Neuronal stem cell (in vitro differentiated cells): ENCODE data around the gene LOC128125822.
"Not testable (repeated sequence)": the region's sequence is repeated elsewhere in the genome, so short reads cannot be mapped to it uniquely, and the experiment has no call there.

ENCODE experiments used
- DNase-seq: peaks from one replicate; pipeline ENCODE4 v3.0.0-alpha.2; 2013; ENCODE audit warnings: low spot score
- H2AFZ ChIP-seq: one replicate; pipeline ENCODE4 v1.6.1; 2013; ENCODE audit warnings: mild to moderate bottlenecking, low read length, inconsistent platforms
- H2AK5ac ChIP-seq: 2 replicates; pipeline ENCODE4 v1.6.1; 2013; ENCODE audit warnings: low read depth, mild to moderate bottlenecking, inconsistent platforms, low read length, moderate library complexity, mixed read lengths
- H2BK120ac ChIP-seq: 2 replicates; pipeline ENCODE4 v1.6.1; 2013; ENCODE audit warnings: low read depth, mild to moderate bottlenecking, inconsistent platforms, low read length, moderate library complexity, mixed read lengths
- H2BK12ac ChIP-seq: one replicate; pipeline ENCODE4 v1.6.1; 2013; ENCODE audit warnings: low read length, inconsistent platforms
- H2BK15ac ChIP-seq: 2 replicates; pipeline ENCODE4 v1.6.1; 2013; ENCODE audit warnings: mild to moderate bottlenecking, low read length, inconsistent platforms, mixed read lengths
- H2BK5ac ChIP-seq: one replicate; pipeline ENCODE4 v1.6.1; 2013; ENCODE audit warnings: inconsistent platforms, mild to moderate bottlenecking, low read length, moderate library complexity
- H3K14ac ChIP-seq: one replicate; pipeline ENCODE4 v1.6.1; 2013; ENCODE audit warnings: low read length, inconsistent platforms
- H3K18ac ChIP-seq: 2 replicates; pipeline ENCODE4 v1.6.1; 2013; ENCODE audit warnings: low read length, inconsistent platforms
- H3K23ac ChIP-seq: 2 replicates; pipeline ENCODE4 v1.6.1; 2013; ENCODE audit warnings: low read depth, mild to moderate bottlenecking, mixed read lengths, low read length, inconsistent platforms; ENCODE audit not compliant: poor library complexity
- H3K27ac ChIP-seq: replicated peaks from 3 replicates; pipeline ENCODE4 v1.5.1; 2013; ENCODE audit warnings: low read length, inconsistent platforms
- H3K27me3 ChIP-seq, 3 experiments: 2 replicates each; pipeline ENCODE4 v1.6.1; 2013; ENCODE audit warnings: low read length in 3 of 3, mild to moderate bottlenecking in 2 of 3, inconsistent platforms in 1 of 3, low read depth in 1 of 3, mixed read lengths in 1 of 3, moderate library complexity in 1 of 3; ENCODE audit not compliant: control insufficient read depth in 3 of 3, insufficient read depth in 3 of 3
- H3K36me3 ChIP-seq, 2 donors: replicated peaks in 1 of 2; 2 replicates each; pipeline ENCODE4 v1.6.1; 2013; ENCODE audit warnings: low read length in 2 of 2; ENCODE audit not compliant: control insufficient read depth in 2 of 2, insufficient read depth in 2 of 2
- H3K4ac ChIP-seq: 2 replicates; pipeline ENCODE4 v1.6.1; 2013; ENCODE audit warnings: inconsistent platforms, mild to moderate bottlenecking, low read length, moderate library complexity
- H3K4me1 ChIP-seq, 2 donors: 1 replicate in 1 of 2; 2 replicates in 1 of 2; pipeline ENCODE4 v1.6.1; 2013; ENCODE audit warnings: low read length in 2 of 2, low read depth in 1 of 2; ENCODE audit not compliant: control insufficient read depth in 2 of 2, insufficient read depth in 1 of 2
- H3K4me2 ChIP-seq: one replicate; pipeline ENCODE4 v1.6.1; 2013; ENCODE audit warnings: mild to moderate bottlenecking, low read length, inconsistent platforms; ENCODE audit not compliant: insufficient read depth, poor library complexity, severe bottlenecking
- H3K4me3 ChIP-seq, 2 donors: 2 replicates each; pipeline ENCODE4 v1.5.1; 2013; ENCODE audit warnings: low read length in 2 of 2, mild to moderate bottlenecking in 2 of 2, inconsistent platforms in 1 of 2, moderate library complexity in 1 of 2
- H3K79me1 ChIP-seq: one replicate; pipeline ENCODE4 v1.6.1; 2013; ENCODE audit warnings: low read depth, mild to moderate bottlenecking, inconsistent platforms, low read length, moderate library complexity
- H3K9ac ChIP-seq: one replicate; pipeline ENCODE4 v1.6.1; 2013; ENCODE audit warnings: mild to moderate bottlenecking, low read depth, low read length, inconsistent platforms; ENCODE audit not compliant: poor library complexity
- H3K9me3 ChIP-seq, 2 donors: replicated peaks in 1 of 2; 2 replicates each; pipeline versions ENCODE3 to v1.6.1; 2013; ENCODE audit warnings: low read length in 2 of 2, mild to moderate bottlenecking in 2 of 2, inconsistent platforms in 1 of 2, low read depth in 1 of 2, mixed read lengths in 1 of 2, moderate library complexity in 1 of 2; ENCODE audit not compliant: control insufficient read depth in 2 of 2, insufficient read depth in 1 of 2
- H4K8ac ChIP-seq: one replicate; pipeline ENCODE4 v1.6.1; 2013; ENCODE audit warnings: low read depth, mild to moderate bottlenecking, inconsistent platforms, low read length, moderate library complexity
- H4K91ac ChIP-seq: one replicate; pipeline ENCODE4 v1.6.1; 2013; ENCODE audit warnings: low read length, low read depth, mild to moderate bottlenecking, inconsistent platforms; ENCODE audit not compliant: poor library complexity
- WGBS, 2 donors: extraction: QIAGEN DNeasy Blood & Tissue Kit; methylation state at CpG; one replicate each; pipeline ENCODE4 v1.1.7; 2013; ENCODE audit warnings: missing lambda C conversion rate in 2 of 2, mixed read lengths in 1 of 2; ENCODE audit not compliant: insufficient read length in 2 of 2, insufficient replicate concordance in 1 of 2; ENCODE audit errors: extremely low coverage in 2 of 2; 5-methylcytosine and 5-hydroxymethylcytosine counted together

LOC128125822 gene

DNA sequence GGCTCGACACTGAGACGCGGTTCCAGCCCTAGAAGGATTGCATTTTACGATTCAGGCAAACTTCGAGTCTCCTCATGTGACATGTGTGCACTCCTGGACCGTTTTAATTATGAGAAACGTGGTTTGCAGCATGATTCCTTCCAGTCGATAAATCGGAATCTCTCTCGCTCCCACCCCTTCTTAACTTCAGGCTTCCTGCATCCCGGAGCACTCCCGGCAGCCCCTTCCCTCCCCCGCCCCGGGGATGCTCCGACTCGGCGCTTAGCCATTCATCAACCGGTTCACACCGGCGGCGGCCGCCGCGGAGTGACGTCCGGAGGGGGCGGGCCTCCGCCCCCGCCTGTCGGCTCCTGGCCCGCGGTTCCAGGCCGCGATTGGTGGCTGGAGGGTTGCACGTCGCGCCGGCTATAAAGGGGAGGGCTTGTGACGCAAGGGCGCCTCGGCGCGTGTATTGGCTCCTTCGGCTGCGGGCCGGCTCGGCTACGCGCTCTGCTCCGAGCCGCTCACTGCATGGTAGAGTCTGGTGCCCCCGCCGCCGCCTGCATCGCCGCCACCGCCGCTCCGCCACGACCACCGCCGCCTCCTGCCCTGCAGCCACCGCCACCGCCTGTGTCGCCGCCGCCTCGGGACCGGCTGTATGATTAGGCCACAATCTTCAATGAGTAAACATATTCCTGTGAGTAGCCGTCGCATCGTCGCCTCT lies at the start of gene LOC128125822, which contains the start of gene PTP4A1:
Gene LOC128125822, plus strand, starts transcription at position 437 of the 703 bp plus-strand sequence.
Gene PTP4A1, plus strand, starts transcription at position 437 of the 703 bp plus-strand sequence. CDS start 4,401 bp downstream, outside the sequence.
- Histone ChIP-seq H4K91ac (no peak within 1 kb of the TSS), H2BK120ac (peak within 1 kb of the TSS; percentile 98), H3K4me2 (peak within 1 kb of the TSS; percentile 68), H2BK5ac (peak within 1 kb of the TSS; percentile 96), H2AFZ (peak within 1 kb of the TSS; percentile 64), H3K27ac (peak within 1 kb of the TSS; percentile 90), H3K36me3 (peaks cover 3 to 34% of the 10 kb centered on the region in 2 donors), H2BK15ac (peak within 1 kb of the TSS; percentile 97), H3K4me3 (peak within 1 kb of the TSS; percentile 64 to 99), H3K9me3 (peaks cover 0 to 6% of the 10 kb centered on the region in 2 donors), H3K14ac (peak within 1 kb of the TSS; percentile 99), H2AK5ac (peak within 1 kb of the TSS; percentile 98), H4K8ac (peak within 1 kb of the TSS; percentile 59), H3K18ac (peak within 1 kb of the TSS; percentile 100), H3K27me3 (no peaks in the 10 kb centered on the region), H3K4ac (peak within 1 kb of the TSS; percentile 84), H3K23ac (peak within 1 kb of the TSS; percentile 100), H3K79me1 (peaks cover 6% of the 10 kb centered on the region), H3K4me1 (peaks cover 0 to 12% of the 10 kb centered on the region in 2 donors), H2BK12ac (peak within 1 kb of the TSS; percentile 22), H3K9ac (peak within 1 kb of the TSS; percentile 100)
- peak; percentile 97 for DNase-seq
- WGBS, 2 donors = no CpG with 5 or more reads among the region's 73 CpGs

DNA sequence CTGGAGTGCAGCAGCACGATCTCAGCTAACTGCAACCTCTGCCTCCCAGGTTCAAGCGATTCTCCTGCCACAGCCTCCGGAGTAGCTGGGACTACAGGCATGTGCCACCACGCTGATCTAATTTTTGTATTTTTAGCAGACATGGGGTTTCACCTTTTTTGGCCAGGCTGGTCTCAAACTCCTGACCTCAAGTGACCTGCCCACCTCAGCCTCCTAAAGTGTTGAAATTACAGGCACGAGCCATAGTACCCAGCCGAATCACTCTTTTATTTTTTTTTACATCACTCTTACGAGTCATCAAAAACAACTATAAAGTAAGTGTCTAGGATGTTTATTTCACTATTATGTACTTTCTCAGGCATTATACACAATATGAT lies 49.4 kb upstream of the LOC128125822 start:
- DNase-seq, H3K36me3 ChIP-seq, H3K4me3 ChIP-seq, H3K4ac ChIP-seq, H2BK120ac ChIP-seq, H4K8ac ChIP-seq, H4K91ac ChIP-seq, H3K4me1 ChIP-seq, H3K9ac ChIP-seq, H3K18ac ChIP-seq, H3K14ac ChIP-seq, H2BK15ac ChIP-seq, H3K4me2 ChIP-seq, H2BK12ac ChIP-seq, H3K79me1 ChIP-seq, H3K23ac ChIP-seq, H3K9me3 ChIP-seq, H2AFZ ChIP-seq, H2BK5ac ChIP-seq, H3K27me3 ChIP-seq, H3K27ac ChIP-seq, H2AK5ac ChIP-seq: not testable (repeated sequence)
- no CpG with 5 or more reads among the region's 7 CpGs for WGBS, 2 donors

DNA sequence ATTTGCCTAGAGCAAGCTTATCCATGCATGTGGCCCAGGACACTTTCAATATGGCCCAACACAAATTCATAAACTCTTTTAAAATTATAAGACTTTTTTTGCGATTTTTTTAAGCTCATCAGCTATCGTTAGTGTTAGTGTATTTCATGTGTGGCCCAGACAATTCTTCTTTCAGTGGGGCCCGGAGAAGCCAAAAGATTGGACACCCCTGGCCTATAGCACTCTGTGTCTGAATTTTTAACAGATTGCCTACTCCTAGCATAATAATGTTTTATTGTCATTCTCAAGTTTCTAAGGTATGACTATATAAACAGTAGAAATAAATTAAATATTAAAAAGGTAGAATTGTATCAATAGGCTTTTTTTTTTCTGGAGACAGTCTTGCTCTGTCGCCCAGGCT lies 48.6 kb upstream of the LOC128125822 start:
- Histone ChIP-seq H3K18ac (no peak overlapping the region), H2BK15ac (no peak overlapping the region), H2BK120ac (no peak overlapping the region), H3K9me3 (no peaks in the 10 kb centered on the region), H3K36me3 (no peaks in the 10 kb centered on the region), H2BK12ac (no peak overlapping the region), H2AFZ (no peak overlapping the region), H3K27ac (no peak overlapping the region), H4K8ac (no peak overlapping the region), H3K4me1 (no peaks in the 10 kb centered on the region), H2BK5ac (no peak overlapping the region), H4K91ac (no peak overlapping the region), H3K79me1 (peaks cover 2% of the 10 kb centered on the region), H3K4me3 (no peak overlapping the region), H3K23ac (no peak overlapping the region), H3K27me3 (no peaks in the 10 kb centered on the region), H2AK5ac (no peak overlapping the region), H3K9ac (no peak overlapping the region), H3K14ac (no peak overlapping the region), H3K4ac (no peak overlapping the region), H3K4me2 (no peak overlapping the region)
- no CpG with 5 or more reads among the region's 4 CpGs for WGBS, 2 donors
- no peak for DNase-seq

DNA sequence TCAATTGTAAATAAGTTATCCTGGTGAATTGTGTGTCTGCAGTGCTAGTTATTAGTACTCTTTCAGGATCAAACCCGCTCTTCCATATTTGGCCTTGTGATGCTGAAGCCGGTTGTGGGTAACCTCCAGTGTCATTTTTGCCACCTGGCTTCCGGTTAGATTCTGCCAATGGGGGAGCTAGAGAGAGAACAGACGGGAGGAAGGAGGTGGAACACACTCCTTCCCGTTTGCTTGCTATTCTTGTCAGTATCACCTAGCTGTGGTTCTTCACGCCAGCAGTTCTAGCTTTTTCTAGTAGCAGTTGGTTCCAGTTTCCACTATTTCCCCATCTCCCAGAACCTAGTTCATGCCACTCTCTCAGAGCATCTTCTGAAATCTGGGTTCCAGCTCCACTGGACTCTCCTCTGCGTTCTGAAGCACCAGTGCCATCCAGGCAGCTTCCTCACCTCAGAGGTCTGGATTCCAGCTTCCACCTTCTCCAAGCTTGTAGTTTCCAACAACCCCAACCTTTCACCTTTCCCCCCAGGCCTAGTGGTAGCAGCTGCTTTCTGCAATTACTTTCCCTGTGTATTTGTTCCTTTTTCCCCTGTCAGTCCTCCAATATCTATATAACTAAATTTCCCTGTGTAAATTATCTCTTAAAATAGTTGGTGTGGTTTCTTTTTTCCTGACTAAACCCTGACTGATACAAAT lies 46.9 kb upstream of the LOC128125822 start:
- Histone ChIP-seq H2BK12ac (no peak overlapping the region), H2BK120ac (no peak overlapping the region), H2BK15ac (no peak overlapping the region), H3K4me3 (peak overlapping the region in 1 of 2 donors; percentile 6), H3K27me3 (no peaks in the 10 kb centered on the region), H3K4ac (no peak overlapping the region), H2BK5ac (no peak overlapping the region), H4K8ac (no peak overlapping the region), H4K91ac (no peak overlapping the region), H3K79me1 (peaks cover 2% of the 10 kb centered on the region), H3K4me1 (no peaks in the 10 kb centered on the region), H2AK5ac (no peak overlapping the region), H3K36me3 (no peaks in the 10 kb centered on the region), H3K9me3 (no peaks in the 10 kb centered on the region), H2AFZ (peak overlapping the region; percentile 49), H3K23ac (no peak overlapping the region), H3K4me2 (no peak overlapping the region), H3K27ac (no peak overlapping the region), H3K9ac (no peak overlapping the region), H3K18ac (peak overlapping the region; percentile 28), H3K14ac (no peak overlapping the region)
- no CpG with 5 or more reads among the region's 7 CpGs for WGBS, 2 donors
- no peak for DNase-seq
